ENCODE measurements around the gene SNCAIP. TPM values are rescaled to one million over a fixed set of nuclear protein-coding genes. Genes with fewer than 3 reads are reported as not detected.

Gene SNCAIP
- total RNA-seq, 4 donors from 2014 or later: 4.9 to 7.7 (median 6.8) TPM

DNA sequence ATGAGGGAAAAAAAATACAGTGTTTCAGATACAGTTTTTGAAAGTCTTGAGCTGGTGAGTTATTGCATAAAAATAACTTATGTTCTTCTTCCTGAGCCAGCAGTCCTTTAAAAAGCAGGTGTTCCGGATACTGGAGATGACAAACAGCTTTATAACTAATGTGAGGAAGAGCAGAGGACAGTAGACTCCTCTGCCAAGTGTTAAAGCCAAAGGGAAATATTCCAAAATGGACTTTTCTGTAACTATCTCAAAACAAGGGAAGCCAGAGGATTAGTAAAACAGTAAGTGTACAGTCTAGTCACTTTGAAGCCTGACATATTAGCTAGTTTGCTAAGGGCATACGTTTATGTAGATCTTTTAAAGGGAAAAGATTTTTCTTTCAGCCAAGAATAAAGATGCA, 11.0 kb upstream of the SNCAIP start:
- TF ChIP-seq, protein P1, sequence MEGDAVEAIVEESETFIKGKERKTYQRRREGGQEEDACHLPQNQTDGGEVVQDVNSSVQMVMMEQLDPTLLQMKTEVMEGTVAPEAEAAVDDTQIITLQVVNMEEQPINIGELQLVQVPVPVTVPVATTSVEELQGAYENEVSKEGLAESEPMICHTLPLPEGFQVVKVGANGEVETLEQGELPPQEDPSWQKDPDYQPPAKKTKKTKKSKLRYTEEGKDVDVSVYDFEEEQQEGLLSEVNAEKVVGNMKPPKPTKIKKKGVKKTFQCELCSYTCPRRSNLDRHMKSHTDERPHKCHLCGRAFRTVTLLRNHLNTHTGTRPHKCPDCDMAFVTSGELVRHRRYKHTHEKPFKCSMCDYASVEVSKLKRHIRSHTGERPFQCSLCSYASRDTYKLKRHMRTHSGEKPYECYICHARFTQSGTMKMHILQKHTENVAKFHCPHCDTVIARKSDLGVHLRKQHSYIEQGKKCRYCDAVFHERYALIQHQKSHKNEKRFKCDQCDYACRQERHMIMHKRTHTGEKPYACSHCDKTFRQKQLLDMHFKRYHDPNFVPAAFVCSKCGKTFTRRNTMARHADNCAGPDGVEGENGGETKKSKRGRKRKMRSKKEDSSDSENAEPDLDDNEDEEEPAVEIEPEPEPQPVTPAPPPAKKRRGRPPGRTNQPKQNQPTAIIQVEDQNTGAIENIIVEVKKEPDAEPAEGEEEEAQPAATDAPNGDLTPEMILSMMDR (IDR thresholded peaks at IDR 0.05; ENCODE audit: low read depth): no peak

DNA sequence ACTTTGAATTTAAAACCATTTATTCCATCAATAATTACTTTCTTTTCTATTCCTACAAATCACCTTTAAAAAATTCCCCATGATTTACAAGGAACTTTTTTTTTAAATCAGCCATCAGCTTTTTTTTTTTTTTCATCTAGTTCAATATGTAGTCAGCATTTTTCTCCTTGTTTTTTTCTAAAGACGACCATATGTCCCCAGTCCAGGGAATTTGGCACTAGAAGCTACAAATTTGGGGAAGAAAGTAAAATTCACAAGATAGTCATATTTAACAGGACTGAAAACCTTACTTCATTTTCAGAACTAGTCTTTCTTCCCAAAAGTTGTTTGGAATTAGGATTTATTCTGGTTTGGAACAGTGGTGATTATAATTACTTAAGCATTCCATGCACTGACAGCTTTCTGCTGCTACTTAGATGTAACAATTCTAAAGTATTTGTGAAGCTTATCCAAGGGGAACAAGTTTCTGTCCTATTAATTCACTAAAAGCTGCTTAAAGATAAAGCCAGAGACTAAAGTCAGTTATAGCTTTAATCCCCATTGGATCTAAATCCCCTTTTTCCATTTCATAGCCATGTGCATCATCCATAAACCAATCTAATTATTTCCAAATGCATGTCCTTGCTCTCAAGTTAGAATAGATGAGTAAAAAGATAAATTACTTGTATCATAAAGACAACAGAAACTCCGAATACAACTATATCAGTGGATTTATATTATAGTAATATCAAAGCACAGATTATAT, 7.4 kb upstream of the SNCAIP start:
- TF ChIP-seq, protein P1 (IDR thresholded peaks at IDR 0.05; ENCODE audit: low read depth): no peak

DNA sequence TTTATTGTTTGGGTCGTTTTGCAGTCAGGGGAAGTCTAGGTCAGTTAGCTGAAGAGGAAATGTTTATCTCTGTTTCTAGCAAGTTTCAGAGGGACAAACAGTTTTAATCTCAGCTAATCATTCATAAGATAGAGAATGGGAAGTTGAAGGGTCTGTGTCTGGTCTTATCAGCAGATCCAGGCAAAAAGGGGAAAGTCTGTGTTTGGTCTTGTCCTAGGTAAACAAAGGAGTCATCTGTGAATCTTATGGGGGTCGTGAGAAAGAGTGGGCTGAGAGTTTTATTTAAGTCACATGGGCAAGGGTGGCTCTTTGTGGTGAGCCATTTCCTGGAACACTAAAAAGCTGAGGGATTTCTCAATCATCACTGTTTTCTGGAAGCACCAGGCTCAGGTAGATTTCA, 5.6 kb upstream of the SNCAIP start:
- TF ChIP-seq, protein P1 (IDR thresholded peaks at IDR 0.05; ENCODE audit: low read depth): no peak

DNA sequence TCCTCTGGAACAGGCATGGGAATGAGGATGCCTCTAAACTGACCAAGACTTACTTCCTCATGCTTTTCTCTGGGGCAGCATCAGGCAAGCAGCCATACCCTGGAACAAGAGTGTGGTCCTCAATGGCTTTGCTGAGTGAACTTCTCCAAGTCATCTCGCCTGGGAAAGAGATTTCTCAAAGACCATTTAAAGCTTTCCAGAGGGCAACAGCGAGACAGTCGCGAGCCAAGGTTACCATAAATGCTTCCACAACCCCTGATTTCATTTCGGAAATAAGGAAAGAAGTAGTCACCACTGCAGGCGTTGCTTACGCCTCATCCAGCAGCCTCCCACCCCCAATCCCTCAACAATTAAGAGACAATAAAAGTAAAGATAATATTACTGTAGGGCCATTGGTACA, 1.1 kb upstream of the SNCAIP start:
- TF ChIP-seq, protein P1 (IDR thresholded peaks at IDR 0.05; ENCODE audit: low read depth): no peak

DNA sequence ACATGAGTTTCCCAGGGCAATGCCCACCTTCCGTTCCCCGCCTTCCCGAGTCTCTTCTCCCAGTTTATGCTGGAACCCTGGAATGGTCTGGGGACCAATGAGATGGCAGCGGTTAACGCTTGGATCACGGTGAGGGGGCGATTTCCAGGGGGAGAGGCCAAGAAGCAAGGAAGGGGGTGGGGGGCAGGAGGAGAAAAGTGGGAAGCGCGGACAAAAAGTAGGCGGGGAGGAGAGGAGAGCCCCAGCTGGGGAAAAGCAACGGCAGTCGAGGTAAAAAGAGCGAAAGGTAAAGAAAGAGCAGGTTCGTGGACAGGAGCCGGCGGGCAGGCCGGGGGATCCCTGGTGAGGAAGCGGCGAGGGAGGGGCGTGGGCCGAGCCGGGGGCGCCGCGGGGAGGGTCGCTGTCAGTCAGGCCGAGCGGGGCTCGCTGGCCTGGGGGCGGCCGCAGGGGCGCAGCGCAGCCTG, 508 bp upstream of the SNCAIP start:
- TF ChIP-seq, protein P1 (IDR thresholded peaks at IDR 0.05; ENCODE audit: low read depth): no peak

DNA sequence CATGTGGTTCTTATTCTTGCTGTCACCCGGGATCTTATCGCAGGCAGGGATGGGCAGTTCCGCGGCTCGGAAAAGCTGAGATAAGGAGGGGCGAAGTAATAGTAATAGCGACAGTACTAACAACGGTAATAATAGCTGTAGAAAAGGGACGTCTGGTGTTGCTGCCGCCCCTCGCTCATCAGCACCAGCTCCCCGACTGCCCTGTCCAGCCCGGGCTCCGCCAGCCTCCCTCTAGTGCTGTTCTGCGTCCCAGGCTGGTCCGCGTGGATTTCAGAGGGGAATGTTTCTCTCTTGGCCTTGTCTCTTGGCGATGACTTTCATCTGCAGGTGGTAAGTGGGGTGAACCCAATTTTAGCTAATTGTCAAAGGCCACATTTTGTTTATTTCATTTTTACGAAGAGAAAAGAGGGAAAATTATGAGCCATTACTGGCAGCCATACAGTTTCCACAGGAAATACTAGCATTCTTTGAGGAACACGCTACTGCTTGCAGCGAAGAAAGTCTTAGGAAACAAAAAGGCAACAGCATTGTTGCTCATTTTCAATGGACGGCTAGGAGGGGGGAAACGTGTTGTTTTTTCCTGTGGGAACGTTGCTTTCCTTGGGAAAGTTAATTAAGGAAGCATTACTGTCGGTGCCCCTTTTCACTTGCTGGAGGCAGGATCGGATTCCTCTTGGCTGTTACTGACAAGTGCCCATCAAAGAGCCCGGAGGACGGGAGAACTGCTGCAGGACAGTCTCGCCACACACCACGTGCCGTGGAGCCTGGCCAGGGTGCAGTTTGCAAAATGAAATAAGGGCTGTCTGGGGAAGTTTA, 762 bp downstream of the SNCAIP start:
- TF ChIP-seq, protein P1 (IDR thresholded peaks at IDR 0.05; ENCODE audit: low read depth): no peak

DNA sequence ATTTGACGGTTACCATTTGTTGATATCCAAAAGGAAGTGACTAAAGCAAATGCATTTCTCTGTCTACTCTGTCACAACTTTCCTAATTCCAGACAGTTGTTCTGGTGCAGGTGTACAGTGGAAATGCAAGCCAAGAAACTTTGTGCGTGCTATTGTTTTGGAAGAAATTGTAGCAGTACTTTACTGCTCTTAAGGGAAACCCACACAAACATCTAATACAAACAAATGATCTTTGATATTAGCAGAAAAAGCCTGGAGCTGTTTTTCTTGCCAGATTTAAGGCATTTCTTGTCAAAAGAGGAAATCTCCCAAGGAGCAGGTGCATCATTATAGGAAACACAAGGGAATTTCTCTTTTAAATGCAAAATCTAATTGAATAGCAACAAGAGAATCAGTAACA, 2.0 kb downstream of the SNCAIP start:
- TF ChIP-seq, protein P1 (IDR thresholded peaks at IDR 0.05; ENCODE audit: low read depth): no peak

Measured in subcutaneous adipose tissue (tissue), 4 donors.